Activated CD8-positive, alpha-beta T cell treated with anti-CD3 and anti-CD28 coated beads, Interleukin-2, amount 10 ng/mL, durations not matched to agents 7 days and 5 days (primary cell): ENCODE measurements around the gene CSDE1. TPM values are rescaled to one million over a fixed set of nuclear protein-coding genes. Genes with fewer than 3 reads are reported as not detected.

Experiments used
- ATAC-seq: fragments of 150-1000 bp; cut with Tn5 transposase; one replicate; pipeline ENCODE4 v1.10.0; 2021; ENCODE audit warnings: moderate library complexity
- CTCF ChIA-PET: fragments of 350-600 bp; sonication (Branson Sonifier 250); formaldehyde crosslinking; loops from one replicate; lab custom pipeline; 2021; ENCODE audit warnings: antibody characterized with exemption; lab: Charles Lee
- POLR2A ChIA-PET: fragments of 350-600 bp; sonication (Branson Sonifier 250); formaldehyde crosslinking; loops from one replicate; lab custom pipeline; 2021; ENCODE audit warnings: antibody characterized with exemption; lab: Charles Lee
- DNase-seq: peaks from one replicate; pipeline ENCODE4 v3.0.0-alpha.2; 2020
- H3K27ac Mint-ChIP-seq: one replicate; pipeline ENCODE4 v1.8.0; 2021; ENCODE audit warnings: mild to moderate bottlenecking, mixed read lengths
- H3K27me3 Mint-ChIP-seq: one replicate; pipeline ENCODE4 v1.8.0; 2021; ENCODE audit warnings: low read depth, mixed read lengths
- H3K36me3 Mint-ChIP-seq: one replicate; pipeline ENCODE4 v1.8.0; 2021; ENCODE audit warnings: low read depth, mixed read lengths
- H3K4me1 Mint-ChIP-seq: one replicate; pipeline ENCODE4 v1.8.0; 2021; ENCODE audit warnings: low read depth, mixed read lengths
- H3K4me3 Mint-ChIP-seq: one replicate; pipeline ENCODE4 v1.8.0; 2021; ENCODE audit warnings: mild to moderate bottlenecking, mixed read lengths
- H3K9me3 Mint-ChIP-seq: one replicate; pipeline ENCODE4 v1.8.0; 2022; ENCODE audit warnings: mixed read lengths; ENCODE audit not compliant: insufficient read depth
- total RNA-seq, 2 experiments: library from RNA; stranded (reverse); gene quantifications; one replicate each; pipeline ENCODE4 v1.2.3, GENCODE V29; 2021

CSDE1 gene
- total RNA-seq, 2 experiments from 2014 or later = 359 to 362 TPM

GRCh38 chr1:114746450-114747121, 11.2 kb downstream of the CSDE1 start:
- peaks cover 64% of the 10 kb centered on the region for H3K36me3 Mint-ChIP-seq
- ChIA-PET POLR2A (no interaction called here), CTCF (no interaction called here)
- peaks cover 50% of the 10 kb centered on the region for H3K4me1 Mint-ChIP-seq
- no peak for ATAC-seq
- H3K9me3 Mint-ChIP-seq = no peaks in the 10 kb centered on the region
- H3K4me3 Mint-ChIP-seq = no peak overlapping the region
- no peaks in the 10 kb centered on the region for H3K27me3 Mint-ChIP-seq
- H3K27ac Mint-ChIP-seq = no peak overlapping the region
- no peak for DNase-seq

- H3K9me3 Mint-ChIP-seq = no peaks in the 10 kb centered on the region
- peaks cover 41% of the 10 kb centered on the region for H3K4me1 Mint-ChIP-seq
- CTCF ChIA-PET = interaction anchor here (0.5 to 1.1 kb wide), 3 partner anchors 10 to 398 kb away, joined by 4 to 7 read pairs (median 5); no protein-coding TSS in a partner anchor
- ATAC-seq = no peak
- POLR2A ChIA-PET = no interaction called here
- H3K27me3 Mint-ChIP-seq = no peaks in the 10 kb centered on the region
- H3K4me3 Mint-ChIP-seq = no peak overlapping the region
- no peak overlapping the region for H3K27ac Mint-ChIP-seq
- no peak for DNase-seq
- peaks cover 64% of the 10 kb centered on the region for H3K36me3 Mint-ChIP-seq
Observed at GRCh38 chr1:114745291-114745690, 12.5 kb downstream of the CSDE1 start.

- H3K9me3 Mint-ChIP-seq = no peaks in the 10 kb centered on the region
- ATAC-seq (no peak), DNase-seq (no peak)
- H3K36me3 Mint-ChIP-seq = peaks cover 63% of the 10 kb centered on the region
- no peak overlapping the region for H3K27ac Mint-ChIP-seq
- peaks cover 23% of the 10 kb centered on the region for H3K4me1 Mint-ChIP-seq
- H3K27me3 Mint-ChIP-seq = no peaks in the 10 kb centered on the region
- CTCF ChIA-PET = no interaction called here
- POLR2A ChIA-PET = interaction anchor here (0.6 kb wide), 2 partner anchors 37 to 800 kb away, joined by 3 read pairs; no protein-coding TSS in a partner anchor
- no peak overlapping the region for H3K4me3 Mint-ChIP-seq
Observed at GRCh38 chr1:114741963-114742746, 15.6 kb downstream of the CSDE1 start.

GRCh38 chr1:114740331-114740730, 17.5 kb downstream of the CSDE1 start:
- H3K4me1 Mint-ChIP-seq = peaks cover 8% of the 10 kb centered on the region
- no peak overlapping the region for H3K27ac Mint-ChIP-seq
- H3K36me3 Mint-ChIP-seq = peaks cover 64% of the 10 kb centered on the region
- no peak for DNase-seq
- no peaks in the 10 kb centered on the region for H3K9me3 Mint-ChIP-seq
- CTCF ChIA-PET = no interaction called here
- no peak for ATAC-seq
- no peak overlapping the region for H3K4me3 Mint-ChIP-seq
- POLR2A ChIA-PET = no interaction called here
- H3K27me3 Mint-ChIP-seq = no peaks in the 10 kb centered on the region

GRCh38 chr1:114737314-114737849, 20.4 kb downstream of the CSDE1 start:
- H3K27me3 Mint-ChIP-seq = no peaks in the 10 kb centered on the region
- peaks cover 66% of the 10 kb centered on the region for H3K36me3 Mint-ChIP-seq
- CTCF ChIA-PET = interaction anchor here (1.3 kb wide), 1 partner anchor 14 kb away, joined by 3 read pairs; no protein-coding TSS in a partner anchor

GRCh38 chr1:114735479-114735878, 22.3 kb downstream of the CSDE1 start:
- ChIA-PET POLR2A (no interaction called here), CTCF (no interaction called here)
- Mint-ChIP-seq H3K4me3 (no peak overlapping the region), H3K27me3 (no peaks in the 10 kb centered on the region), H3K4me1 (peaks cover 2% of the 10 kb centered on the region), H3K27ac (no peak overlapping the region), H3K36me3 (peaks cover 70% of the 10 kb centered on the region), H3K9me3 (no peaks in the 10 kb centered on the region)
- ATAC-seq (no peak), DNase-seq (no peak)

More at GRCh38 chr1:114737314-114737849, 20.4 kb downstream of the CSDE1 start:
- H3K4me3 Mint-ChIP-seq = no peak overlapping the region
- H3K9me3 Mint-ChIP-seq = no peaks in the 10 kb centered on the region
- H3K27ac Mint-ChIP-seq = no peak overlapping the region
- DNase-seq (no peak), ATAC-seq (no peak)
- POLR2A ChIA-PET = interaction anchor here (1.1 kb wide), 1 partner anchor 12 kb away, joined by 6 read pairs; no protein-coding TSS in a partner anchor
- peaks cover 7% of the 10 kb centered on the region for H3K4me1 Mint-ChIP-seq

- ATAC-seq = no peak
- ChIA-PET POLR2A (no interaction called here), CTCF (no interaction called here)
- no peak for DNase-seq
- Mint-ChIP-seq H3K27me3 (no peaks in the 10 kb centered on the region), H3K27ac (no peak overlapping the region), H3K4me1 (peaks cover 2% of the 10 kb centered on the region), H3K9me3 (no peaks in the 10 kb centered on the region), H3K4me3 (no peak overlapping the region), H3K36me3 (peaks cover 69% of the 10 kb centered on the region)
Observed at GRCh38 chr1:114729782-114730181, 28.0 kb downstream of the CSDE1 start.

- DNase-seq (no peak), ATAC-seq (no peak)
- ChIA-PET CTCF (no interaction called here), POLR2A (interaction anchor here (0.6 kb wide), 1 partner anchor 13 kb away, joined by 3 read pairs; no protein-coding TSS in a partner anchor)
- H3K4me3 Mint-ChIP-seq = no peak overlapping the region
- no peaks in the 10 kb centered on the region for H3K27me3 Mint-ChIP-seq
- peaks cover 67% of the 10 kb centered on the region for H3K36me3 Mint-ChIP-seq
- H3K4me1 Mint-ChIP-seq = peaks cover 4% of the 10 kb centered on the region
- H3K27ac Mint-ChIP-seq = no peak overlapping the region
- H3K9me3 Mint-ChIP-seq = no peaks in the 10 kb centered on the region
Observed at GRCh38 chr1:114728553-114728952, 29.2 kb downstream of the CSDE1 start.

GRCh38 chr1:114725230-114725629, 32.6 kb downstream of the CSDE1 start:
- ChIA-PET CTCF (no interaction called here), POLR2A (no interaction called here)
- peaks cover 72% of the 10 kb centered on the region for H3K36me3 Mint-ChIP-seq

GRCh38 chr1:114723915-114724314, 33.9 kb downstream of the CSDE1 start:
- Mint-ChIP-seq H3K9me3 (no peaks in the 10 kb centered on the region), H3K36me3 (peaks cover 73% of the 10 kb centered on the region), H3K27me3 (no peaks in the 10 kb centered on the region), H3K4me3 (no peak overlapping the region), H3K4me1 (peaks cover 4% of the 10 kb centered on the region), H3K27ac (no peak overlapping the region)
- ChIA-PET POLR2A (no interaction called here), CTCF (no interaction called here)
- no peak for ATAC-seq
- DNase-seq = no peak

More at GRCh38 chr1:114725230-114725629, 32.6 kb downstream of the CSDE1 start:
- no peaks in the 10 kb centered on the region for H3K27me3 Mint-ChIP-seq
- H3K9me3 Mint-ChIP-seq = no peaks in the 10 kb centered on the region
- H3K4me3 Mint-ChIP-seq = no peak overlapping the region
- DNase-seq (no peak), ATAC-seq (no peak)
- no peak overlapping the region for H3K27ac Mint-ChIP-seq
- H3K4me1 Mint-ChIP-seq = peaks cover 4% of the 10 kb centered on the region

- no peaks in the 10 kb centered on the region for H3K9me3 Mint-ChIP-seq
- ChIA-PET POLR2A (no interaction called here), CTCF (no interaction called here)
- ATAC-seq (no peak), DNase-seq (no peak)
- peaks cover 5% of the 10 kb centered on the region for H3K4me1 Mint-ChIP-seq
- H3K4me3 Mint-ChIP-seq = no peak overlapping the region
- H3K27me3 Mint-ChIP-seq = no peaks in the 10 kb centered on the region
- no peak overlapping the region for H3K27ac Mint-ChIP-seq
- peaks cover 75% of the 10 kb centered on the region for H3K36me3 Mint-ChIP-seq
Observed at GRCh38 chr1:114723457-114723856, 34.3 kb downstream of the CSDE1 start.

- ChIA-PET CTCF (no interaction called here), POLR2A (no interaction called here)
- Mint-ChIP-seq H3K4me3 (no peak overlapping the region), H3K9me3 (no peaks in the 10 kb centered on the region), H3K4me1 (peaks cover 19% of the 10 kb centered on the region), H3K36me3 (peaks cover 73% of the 10 kb centered on the region), H3K27me3 (no peaks in the 10 kb centered on the region), H3K27ac (no peak overlapping the region)
- no peak for ATAC-seq
- no peak for DNase-seq
Observed at GRCh38 chr1:114720492-114720891, 37.3 kb downstream of the CSDE1 start.
